Liver (tissue), 9 donors: ENCODE results near the gene ANKFY1. TPM values are rescaled to one million over a fixed set of nuclear protein-coding genes. Genes with fewer than 3 reads are reported as not detected.

ENCODE experiments used
- DNase-seq: peaks from one replicate; pipeline ENCODE4 v3.0.0-alpha.2; 2017; ENCODE audit warnings: low spot score
- H3K27ac ChIP-seq, 2 donors: one replicate each; pipeline ENCODE4 v1.7.0; 2013; ENCODE audit warnings: inconsistent platforms in 2 of 2, low read length in 2 of 2, control low read depth in 1 of 2, low read depth in 1 of 2, mild to moderate bottlenecking in 1 of 2
- H3K27me3 ChIP-seq, 4 donors: one replicate each; pipeline versions ENCODE4 v1.6.1 to v1.7.0; 2013; ENCODE audit warnings: low read length in 3 of 4, inconsistent platforms in 1 of 4, mild to moderate bottlenecking in 1 of 4, moderate library complexity in 1 of 4; ENCODE audit not compliant: control insufficient read depth in 4 of 4, insufficient read depth in 4 of 4
- H3K36me3 ChIP-seq, 4 donors: one replicate each; pipeline versions ENCODE4 v1.6.1 to v1.7.0; 2013; ENCODE audit warnings: low read length in 3 of 4, mild to moderate bottlenecking in 3 of 4, low read depth in 1 of 4, moderate library complexity in 1 of 4; ENCODE audit not compliant: control insufficient read depth in 4 of 4, insufficient read depth in 3 of 4
- H3K4me1 ChIP-seq, 4 donors: one replicate each; pipeline versions ENCODE4 v1.6.1 to v1.7.0; 2013; ENCODE audit warnings: low read length in 3 of 4, mild to moderate bottlenecking in 3 of 4, moderate library complexity in 1 of 4; ENCODE audit not compliant: control insufficient read depth in 4 of 4, insufficient read depth in 4 of 4
- H3K4me3 ChIP-seq, 3 donors: one replicate each; pipeline versions ENCODE4 v1.6.1 to v1.7.0; 2013; ENCODE audit warnings: low read length in 3 of 3, control low read depth in 1 of 3, low read depth in 1 of 3, mild to moderate bottlenecking in 1 of 3
- H3K9ac ChIP-seq, 2 donors: one replicate each; pipeline ENCODE4 v1.7.0; 2013; ENCODE audit warnings: low read length in 2 of 2, mild to moderate bottlenecking in 2 of 2, moderate library complexity in 2 of 2, control low read depth in 1 of 2, low read depth in 1 of 2
- H3K9me3 ChIP-seq, 4 donors: one replicate each; pipeline versions ENCODE4 v1.6.1 to v1.7.0; 2013; ENCODE audit warnings: low read length in 3 of 4; ENCODE audit not compliant: control insufficient read depth in 4 of 4
- EGR1 ChIP-seq, 2 donors: IDR thresholded peaks; 2 replicates each; pipeline ENCODE4 v1.6.1; 2016 to 2018; ENCODE audit warnings: antibody characterized with exemption in 2 of 2, low read depth in 2 of 2
- FOXA1 ChIP-seq: IDR thresholded peaks from 2 replicates; pipeline ENCODE4 v1.6.1; 2016; ENCODE audit warnings: antibody characterized with exemption
- FOXA2 ChIP-seq: IDR thresholded peaks from 2 replicates; pipeline ENCODE4 v1.6.1; 2016; ENCODE audit warnings: antibody characterized with exemption
- GABPA ChIP-seq, 2 donors: IDR thresholded peaks in 1 of 2; conservative IDR thresholded peaks in 1 of 2; 2 replicates each; pipeline ENCODE4 v1.6.1; 2016; ENCODE audit warnings: antibody characterized with exemption in 2 of 2, mild to moderate bottlenecking in 1 of 2, moderate library complexity in 1 of 2
- JUND ChIP-seq, 2 donors: IDR thresholded peaks; 2 replicates each; pipeline ENCODE4 v1.6.1; 2016; ENCODE audit warnings: antibody characterized with exemption in 2 of 2
- NR2F2 ChIP-seq: IDR thresholded peaks from 2 replicates; pipeline ENCODE4 v1.6.1; 2016; ENCODE audit warnings: antibody characterized with exemption
- RXRA ChIP-seq, 2 donors: IDR thresholded peaks; 2 replicates each; pipeline ENCODE4 v1.6.1; 2017 to 2018; ENCODE audit warnings: antibody characterized with exemption in 2 of 2, mild to moderate bottlenecking in 1 of 2
- SP1 ChIP-seq: IDR thresholded peaks from 2 replicates; pipeline ENCODE4 v1.6.1; 2018; ENCODE audit warnings: antibody characterized with exemption, mild to moderate bottlenecking
- TAF1 ChIP-seq: conservative IDR thresholded peaks from 2 replicates; pipeline ENCODE4 v1.6.1; 2016; ENCODE audit warnings: antibody characterized with exemption, mild to moderate bottlenecking
- YY1 ChIP-seq: IDR thresholded peaks from 2 replicates; pipeline ENCODE4 v1.6.1; 2016; ENCODE audit warnings: antibody characterized with exemption, mild to moderate bottlenecking
- WGBS: extraction: QIAGEN DNeasy Blood & Tissue Kit; methylation state at CpG from one replicate; pipeline ENCODE4 v1.1.7; 2013; 5-methylcytosine and 5-hydroxymethylcytosine counted together
- polyA plus RNA-seq, 2 donors: library from polyadenylated mRNA; stranded (reverse) in 1 of 2; unstranded in 1 of 2; fragments of 200-250 nt in 1 of 2; fragments of >200 nt in 1 of 2; fragmentation: Nextera tagmentation in 1 of 2; extraction: Ambion mirVana in 1 of 2; gene quantifications; one replicate each; pipeline versions ENCODE4 v1.2.1 to v1.2.3, GENCODE V29; 2013 to 2015
- total RNA-seq, 2 donors: library from RNA; depleted of rRNA; stranded (reverse); fragments of >200 nt; gene quantifications; one replicate each; pipeline ENCODE4 v1.2.3, GENCODE V29; 2014
- TF ChIP-seq, protein P1 (sequence below): IDR thresholded peaks from 2 replicates; pipeline ENCODE4 v1.6.1; 2016; ENCODE audit warnings: antibody characterized with exemption
- TF ChIP-seq, protein P2 (sequence below): fragments of 150-350 bp; IDR thresholded peaks from 2 replicates; pipeline ENCODE4 v1.5.1; 2017; ENCODE audit warnings: improper control_type of control experiment, low read depth, low read length; ENCODE audit not compliant: missing input control
- TF ChIP-seq, protein P3 (sequence below): IDR thresholded peaks from 2 replicates; pipeline ENCODE4 v1.6.1; 2016; ENCODE audit warnings: antibody characterized with exemption, mild to moderate bottlenecking
- donor health status: healthy.
- donor health status: healthy.
- donor health status: healthy.
- donor health status: healthy.
- donor health status: healthy.

Gene ANKFY1
- total and polyA plus RNA-seq, 4 donors = 6.8 to 38.6 (median 21.9) TPM

DNA sequence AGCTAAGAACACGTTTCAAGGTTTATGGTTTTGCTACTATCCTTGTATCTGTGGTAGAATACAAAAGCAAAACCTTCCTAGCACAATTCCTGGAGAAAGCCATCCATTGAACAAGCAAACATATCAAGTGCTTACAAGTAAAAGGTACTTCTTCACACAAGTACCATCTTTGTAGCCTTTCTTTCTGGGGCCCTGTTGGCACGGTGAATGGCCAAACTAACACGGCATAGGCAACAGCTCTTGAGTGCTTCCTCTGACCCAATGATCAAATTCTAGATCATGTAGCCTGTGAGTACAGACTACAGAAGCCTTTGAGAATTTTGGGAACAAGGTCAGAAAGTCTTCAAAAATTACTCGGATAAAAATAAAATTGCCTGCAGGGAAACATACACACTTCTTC is 57.9 kb downstream of the ANKFY1 start:
- TF ChIP-seq YY1 (no peak), NR2F2 (no peak), FOXA1 (no peak), TAF1 (no peak), FOXA2 (no peak), RXRA (IDR thresholded peaks at IDR 0.05) (no peak), GABPA (IDR thresholded peaks at IDR 0.05 in 1 of 2, conservative IDR thresholded peaks at IDR 0.05 in 1 of 2) (no peak), EGR1 (IDR thresholded peaks at IDR 0.05; ENCODE audit: low read depth in 2 of 2) (no peak), SP1 (no peak), JUND (IDR thresholded peaks at IDR 0.05) (no peak)
- TF ChIP-seq, protein P1, sequence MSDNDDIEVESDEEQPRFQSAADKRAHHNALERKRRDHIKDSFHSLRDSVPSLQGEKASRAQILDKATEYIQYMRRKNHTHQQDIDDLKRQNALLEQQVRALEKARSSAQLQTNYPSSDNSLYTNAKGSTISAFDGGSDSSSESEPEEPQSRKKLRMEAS = no peak
- TF ChIP-seq, protein P2, sequence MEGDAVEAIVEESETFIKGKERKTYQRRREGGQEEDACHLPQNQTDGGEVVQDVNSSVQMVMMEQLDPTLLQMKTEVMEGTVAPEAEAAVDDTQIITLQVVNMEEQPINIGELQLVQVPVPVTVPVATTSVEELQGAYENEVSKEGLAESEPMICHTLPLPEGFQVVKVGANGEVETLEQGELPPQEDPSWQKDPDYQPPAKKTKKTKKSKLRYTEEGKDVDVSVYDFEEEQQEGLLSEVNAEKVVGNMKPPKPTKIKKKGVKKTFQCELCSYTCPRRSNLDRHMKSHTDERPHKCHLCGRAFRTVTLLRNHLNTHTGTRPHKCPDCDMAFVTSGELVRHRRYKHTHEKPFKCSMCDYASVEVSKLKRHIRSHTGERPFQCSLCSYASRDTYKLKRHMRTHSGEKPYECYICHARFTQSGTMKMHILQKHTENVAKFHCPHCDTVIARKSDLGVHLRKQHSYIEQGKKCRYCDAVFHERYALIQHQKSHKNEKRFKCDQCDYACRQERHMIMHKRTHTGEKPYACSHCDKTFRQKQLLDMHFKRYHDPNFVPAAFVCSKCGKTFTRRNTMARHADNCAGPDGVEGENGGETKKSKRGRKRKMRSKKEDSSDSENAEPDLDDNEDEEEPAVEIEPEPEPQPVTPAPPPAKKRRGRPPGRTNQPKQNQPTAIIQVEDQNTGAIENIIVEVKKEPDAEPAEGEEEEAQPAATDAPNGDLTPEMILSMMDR = no peak
- TF ChIP-seq, protein P3, sequence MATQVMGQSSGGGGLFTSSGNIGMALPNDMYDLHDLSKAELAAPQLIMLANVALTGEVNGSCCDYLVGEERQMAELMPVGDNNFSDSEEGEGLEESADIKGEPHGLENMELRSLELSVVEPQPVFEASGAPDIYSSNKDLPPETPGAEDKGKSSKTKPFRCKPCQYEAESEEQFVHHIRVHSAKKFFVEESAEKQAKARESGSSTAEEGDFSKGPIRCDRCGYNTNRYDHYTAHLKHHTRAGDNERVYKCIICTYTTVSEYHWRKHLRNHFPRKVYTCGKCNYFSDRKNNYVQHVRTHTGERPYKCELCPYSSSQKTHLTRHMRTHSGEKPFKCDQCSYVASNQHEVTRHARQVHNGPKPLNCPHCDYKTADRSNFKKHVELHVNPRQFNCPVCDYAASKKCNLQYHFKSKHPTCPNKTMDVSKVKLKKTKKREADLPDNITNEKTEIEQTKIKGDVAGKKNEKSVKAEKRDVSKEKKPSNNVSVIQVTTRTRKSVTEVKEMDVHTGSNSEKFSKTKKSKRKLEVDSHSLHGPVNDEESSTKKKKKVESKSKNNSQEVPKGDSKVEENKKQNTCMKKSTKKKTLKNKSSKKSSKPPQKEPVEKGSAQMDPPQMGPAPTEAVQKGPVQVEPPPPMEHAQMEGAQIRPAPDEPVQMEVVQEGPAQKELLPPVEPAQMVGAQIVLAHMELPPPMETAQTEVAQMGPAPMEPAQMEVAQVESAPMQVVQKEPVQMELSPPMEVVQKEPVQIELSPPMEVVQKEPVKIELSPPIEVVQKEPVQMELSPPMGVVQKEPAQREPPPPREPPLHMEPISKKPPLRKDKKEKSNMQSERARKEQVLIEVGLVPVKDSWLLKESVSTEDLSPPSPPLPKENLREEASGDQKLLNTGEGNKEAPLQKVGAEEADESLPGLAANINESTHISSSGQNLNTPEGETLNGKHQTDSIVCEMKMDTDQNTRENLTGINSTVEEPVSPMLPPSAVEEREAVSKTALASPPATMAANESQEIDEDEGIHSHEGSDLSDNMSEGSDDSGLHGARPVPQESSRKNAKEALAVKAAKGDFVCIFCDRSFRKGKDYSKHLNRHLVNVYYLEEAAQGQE = no peak
- peaks cover 0 to 3% (median under 1%) of the 10 kb centered on the region in 4 donors for H3K4me1 ChIP-seq
- H3K9ac ChIP-seq = no peak overlapping the region
- no peak overlapping the region for H3K27ac ChIP-seq
- no peaks in the 10 kb centered on the region for H3K27me3 ChIP-seq
- 74% methylated on average over 4 of the region's 4 CpGs for WGBS
- no peak overlapping the region for H3K4me3 ChIP-seq
- H3K9me3 ChIP-seq = no peaks in the 10 kb centered on the region
- peaks cover 3 to 29% (median 19%) of the 10 kb centered on the region in 4 donors for H3K36me3 ChIP-seq
- DNase-seq = no peak

DNA sequence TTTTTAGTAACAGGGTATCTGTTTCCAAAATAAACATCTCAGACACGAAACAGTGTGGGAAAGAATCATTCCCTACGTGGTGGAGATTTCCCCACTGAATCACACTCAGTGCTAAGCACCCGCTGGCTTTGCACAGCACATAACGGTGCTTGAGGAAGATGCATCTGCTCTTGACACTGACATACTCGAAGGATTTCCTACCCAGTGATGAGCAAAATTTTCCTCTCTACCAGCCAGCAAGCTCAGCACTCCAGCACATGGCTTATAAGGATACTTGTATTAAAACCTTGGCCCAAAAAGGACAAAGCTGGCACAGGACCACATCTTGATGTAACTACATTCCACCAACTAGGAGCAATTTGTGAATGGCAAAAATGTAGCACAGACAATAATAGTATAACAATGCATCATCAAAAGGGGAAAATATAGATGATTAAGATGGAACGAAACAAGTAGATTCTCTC is 59.0 kb downstream of the ANKFY1 start:
- Histone ChIP-seq H3K4me3 (no peak overlapping the region), H3K4me1 (peaks cover 0 to 1% (median under 1%) of the 10 kb centered on the region in 4 donors), H3K27me3 (no peaks in the 10 kb centered on the region), H3K9ac (no peak overlapping the region), H3K9me3 (no peaks in the 10 kb centered on the region), H3K36me3 (peaks cover 3 to 32% (median 20%) of the 10 kb centered on the region in 4 donors), H3K27ac (no peak overlapping the region)
- no peak for DNase-seq
- TF ChIP-seq JUND (IDR thresholded peaks at IDR 0.05) (peak in 1 of 2 donors; percentile 40), NR2F2 (no peak), YY1 (no peak), TAF1 (no peak), FOXA2 (no peak)
- TF ChIP-seq, protein P3 = no peak
- 71% methylated on average over 6 of the region's 6 CpGs for WGBS
